CD4-positive, alpha-beta T cell treated with Interleukin-2 at 100 ng/mL for 4 hours (primary cell): ENCODE results near the gene KRI1.

Experiments used
- DNase-seq: peaks from one replicate; pipeline ENCODE4 v3.0.0-alpha.2; 2020; ENCODE audit warnings: low spot score

KRI1 gene

GRCh38 chr19:10565567-10566407 lies at the start of gene KRI1:
TSS of gene KRI1 (minus strand) at chr19:10566010. CDS start at chr19:10565999, 11 bp downstream.
- peak; percentile 99 for DNase-seq

GRCh38 chr19:10612499-10613119 lies 46.8 kb upstream of the KRI1 start:
- DNase-seq, result no peak

- DNase-seq, result no peak
These were observed 46.1 kb upstream of the KRI1 start for GRCh38 chr19:10611907-10612306.

DNA sequence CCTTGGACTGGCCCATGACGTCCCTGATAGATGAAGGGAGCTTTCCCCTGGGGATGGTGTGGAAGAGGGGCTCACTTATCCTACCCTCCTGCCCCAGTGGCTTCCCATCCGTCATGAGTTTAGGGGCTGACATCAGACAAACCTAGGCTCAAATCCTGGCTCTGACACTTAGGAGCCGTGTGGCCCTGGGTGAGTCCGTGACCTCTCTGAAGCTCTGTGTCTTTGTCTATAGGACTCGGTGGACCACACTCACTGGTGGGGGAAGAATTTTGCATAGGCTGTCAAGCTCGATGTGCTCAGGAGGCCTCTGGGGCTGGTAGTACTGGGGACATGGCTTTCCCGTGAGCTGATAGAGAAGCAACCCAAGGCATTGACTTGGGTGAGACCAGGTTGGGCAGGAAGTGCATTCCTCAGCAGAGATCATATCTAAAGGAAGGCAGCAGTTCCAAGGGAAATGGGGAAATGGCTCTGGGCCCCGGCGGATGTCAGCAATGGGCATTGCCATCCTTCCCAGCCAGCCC lies 38.7 kb upstream of the KRI1 start:
- DNase-seq, result peak; percentile 15

- DNase-seq, result peak; percentile 62
These were observed 38.2 kb upstream of the KRI1 start for GRCh38 chr19:10603873-10604459.

DNA sequence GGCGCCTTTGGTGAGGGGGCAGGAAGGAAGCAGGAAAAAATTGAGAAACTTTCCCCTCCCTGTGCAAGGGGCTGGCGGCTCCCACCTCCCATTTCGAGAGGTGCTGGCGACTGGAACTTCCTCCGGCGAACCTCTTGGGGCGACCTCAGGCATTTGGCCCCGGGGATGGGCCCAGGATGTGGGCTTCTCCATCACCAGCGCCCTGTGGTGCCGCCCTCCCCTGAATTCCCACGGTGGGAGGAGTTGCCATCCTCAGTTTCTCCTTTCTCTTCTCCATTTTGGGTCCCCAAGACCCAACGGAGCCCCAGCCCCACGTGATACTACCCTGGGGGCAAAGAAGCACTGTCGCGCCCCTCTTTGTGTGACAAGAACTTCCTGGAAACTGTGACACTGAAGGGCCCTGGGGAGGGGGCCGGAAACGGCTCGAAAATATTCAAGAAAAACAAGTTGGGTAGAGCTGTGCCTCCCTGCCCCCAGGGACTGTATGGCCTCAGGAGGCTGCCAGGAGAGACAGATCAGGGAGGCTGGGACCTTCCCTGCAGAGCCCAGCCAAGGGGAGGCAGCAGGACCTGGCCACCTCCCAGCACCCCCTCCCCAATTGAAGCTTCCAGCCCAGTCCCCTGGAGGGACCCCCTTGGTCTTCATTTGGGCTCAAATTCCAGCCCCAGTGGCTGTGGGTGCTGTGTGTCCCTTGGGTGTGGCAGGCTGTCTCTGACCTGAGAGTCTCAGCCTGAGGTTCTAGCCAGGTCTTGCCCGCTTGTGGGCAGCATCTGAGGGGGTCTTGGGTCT lies 37.5 kb upstream of the KRI1 start:
- peak; percentile 89 for DNase-seq

DNA sequence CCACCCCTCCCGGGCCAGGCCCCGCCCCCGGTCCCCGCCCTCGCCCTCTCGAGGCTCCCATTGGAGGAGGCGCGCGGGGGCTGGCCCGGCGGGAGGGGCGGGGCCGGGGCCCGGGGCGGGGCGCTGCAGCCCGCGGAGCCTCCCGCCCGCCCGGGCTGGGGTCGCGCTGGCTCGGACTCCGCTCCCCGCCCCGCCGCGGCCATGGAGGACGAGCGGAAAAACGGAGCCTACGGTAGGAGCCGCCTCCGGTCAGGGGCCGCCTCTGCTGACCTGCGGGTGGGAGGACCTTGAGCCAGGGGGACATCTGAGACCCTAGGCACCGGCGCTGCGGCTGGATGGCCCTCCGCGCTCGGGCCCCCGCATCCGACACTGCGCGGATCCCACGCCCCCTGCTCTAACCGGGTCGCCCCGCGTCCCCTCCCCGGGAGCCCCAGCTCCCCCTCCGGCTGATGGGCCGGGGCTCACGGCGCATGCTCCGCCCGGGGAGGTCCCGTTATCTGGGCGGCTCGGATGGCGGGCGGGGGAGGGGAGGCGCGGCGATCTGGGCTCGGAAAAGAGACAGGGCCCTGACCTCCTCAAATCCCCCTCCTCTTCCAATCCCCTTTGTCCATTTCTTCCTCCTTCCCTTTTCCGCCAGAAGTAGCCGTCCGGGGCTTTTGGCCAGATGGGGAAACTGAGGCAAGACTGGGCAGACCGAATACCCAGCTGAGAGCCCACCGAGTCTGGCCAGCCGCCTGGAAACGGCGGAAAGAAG lies 36.7 kb upstream of the KRI1 start:
- peak; percentile 88 for DNase-seq

GRCh38 chr19:10601999-10602329 lies 36.2 kb upstream of the KRI1 start:
- no peak for DNase-seq

DNA sequence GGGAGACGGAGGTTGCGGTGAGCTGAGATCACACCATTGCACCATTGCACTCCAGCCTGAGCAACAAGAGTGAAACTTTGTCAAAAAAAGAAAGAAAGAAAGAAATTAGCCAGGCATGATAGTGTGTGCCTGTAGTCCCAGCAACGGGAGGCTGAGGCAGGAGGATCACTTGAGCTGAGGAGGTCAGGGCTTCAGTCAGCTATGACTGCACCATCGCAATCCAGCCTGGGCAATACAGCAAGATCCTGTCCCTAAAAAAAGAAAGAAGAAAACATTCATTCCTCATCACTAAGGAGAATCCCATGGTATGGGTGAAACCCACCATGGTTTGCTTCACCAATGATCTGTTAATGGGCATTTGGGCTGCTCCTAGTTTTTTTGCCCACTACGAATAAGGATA lies 34.3 kb upstream of the KRI1 start:
- DNase-seq, result no peak

GRCh38 chr19:10593820-10594637 lies 28.2 kb upstream of the KRI1 start:
- no peak for DNase-seq

DNA sequence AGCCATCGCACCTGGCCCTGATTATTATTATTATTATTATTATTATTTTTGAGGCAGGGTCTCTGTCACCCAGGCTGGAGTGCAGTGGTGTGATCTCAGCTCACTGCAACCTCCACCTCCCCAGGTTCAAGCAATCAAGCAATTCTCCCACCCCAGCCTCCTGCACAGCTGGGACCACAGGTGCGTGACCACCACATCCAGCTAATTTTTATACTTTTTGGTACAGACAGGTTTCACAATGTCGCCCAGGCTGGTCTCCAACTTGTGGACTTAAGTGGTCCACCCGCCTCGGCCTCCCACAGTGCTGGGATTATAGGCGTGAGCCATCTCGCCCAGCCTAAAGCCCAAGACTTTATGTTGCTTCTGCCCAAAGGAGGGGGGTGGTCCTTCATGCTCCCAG lies 27.3 kb upstream of the KRI1 start:
- DNase-seq, result no peak

- no peak for DNase-seq
These were observed 22.0 kb upstream of the KRI1 start for GRCh38 chr19:10587839-10588150.

- no peak for DNase-seq
These were observed 21.4 kb upstream of the KRI1 start, which contains the start of gene AP1M2 for GRCh38 chr19:10587022-10587838. TSS of gene AP1M2 (minus strand) at chr19:10587312. CDS start at chr19:10587231, 81 bp downstream.

- DNase-seq, result no peak
These were observed 20.6 kb upstream of the KRI1 start for GRCh38 chr19:10586396-10586795.

GRCh38 chr19:10583036-10583776 lies 17.4 kb upstream of the KRI1 start:
- DNase-seq, result no peak

DNA sequence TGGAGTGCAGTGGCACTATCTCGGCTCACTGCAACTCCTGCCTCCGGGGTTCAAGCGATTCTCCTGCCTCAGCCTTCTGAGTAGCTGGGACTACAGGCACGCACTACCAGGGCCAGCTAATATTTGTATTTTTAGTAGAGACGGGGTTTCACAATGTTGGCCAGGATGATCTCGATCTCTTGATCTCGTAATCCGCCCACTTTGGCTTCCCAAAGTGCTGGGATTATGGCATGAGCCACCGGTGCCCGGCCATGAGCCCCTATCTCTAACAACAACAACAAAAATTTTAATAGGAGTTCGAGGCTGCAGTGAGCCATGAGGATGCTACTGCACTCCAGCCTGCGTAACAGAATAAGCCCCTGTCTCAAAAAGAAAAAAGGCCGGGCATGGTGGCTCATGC lies 16.3 kb upstream of the KRI1 start:
- DNase-seq, result no peak

GRCh38 chr19:10580979-10581631 lies 15.3 kb upstream of the KRI1 start:
- DNase-seq, result peak; percentile 91

GRCh38 chr19:10577951-10578350 lies 12.1 kb upstream of the KRI1 start:
- no peak for DNase-seq
